Muscle layer of duodenum (tissue), 2 donors: ENCODE data around the gene FAM120AOS.

Source experiments
- H3K27ac ChIP-seq: one replicate; pipeline ENCODE4 v1.7.0; 2013; ENCODE audit warnings: mild to moderate bottlenecking, low read length
- H3K27me3 ChIP-seq: one replicate; pipeline ENCODE4 v1.7.0; 2013; ENCODE audit warnings: low read depth, mild to moderate bottlenecking, control low read depth, low read length
- H3K36me3 ChIP-seq, 2 donors: one replicate each; pipeline ENCODE4 v1.7.0; 2013; ENCODE audit warnings: low read length in 2 of 2, control low read depth in 1 of 2, mild to moderate bottlenecking in 1 of 2; ENCODE audit not compliant: insufficient read depth in 2 of 2, control insufficient read depth in 1 of 2
- H3K4me1 ChIP-seq, 2 donors: one replicate each; pipeline ENCODE4 v1.7.0; 2013; ENCODE audit warnings: low read length in 2 of 2, mild to moderate bottlenecking in 2 of 2, control low read depth in 1 of 2, moderate library complexity in 1 of 2; ENCODE audit not compliant: insufficient read depth in 2 of 2, control insufficient read depth in 1 of 2
- H3K4me3 ChIP-seq, 2 donors: one replicate each; pipeline ENCODE4 v1.7.0; 2013; ENCODE audit warnings: low read length in 2 of 2, low read depth in 1 of 2, mild to moderate bottlenecking in 1 of 2
- H3K9me3 ChIP-seq, 2 donors: one replicate each; pipeline ENCODE4 v1.7.0; 2013; ENCODE audit warnings: low read length in 2 of 2, control low read depth in 1 of 2, mild to moderate bottlenecking in 1 of 2; ENCODE audit not compliant: control insufficient read depth in 1 of 2
- donor health status: healthy.

FAM120AOS gene

DNA sequence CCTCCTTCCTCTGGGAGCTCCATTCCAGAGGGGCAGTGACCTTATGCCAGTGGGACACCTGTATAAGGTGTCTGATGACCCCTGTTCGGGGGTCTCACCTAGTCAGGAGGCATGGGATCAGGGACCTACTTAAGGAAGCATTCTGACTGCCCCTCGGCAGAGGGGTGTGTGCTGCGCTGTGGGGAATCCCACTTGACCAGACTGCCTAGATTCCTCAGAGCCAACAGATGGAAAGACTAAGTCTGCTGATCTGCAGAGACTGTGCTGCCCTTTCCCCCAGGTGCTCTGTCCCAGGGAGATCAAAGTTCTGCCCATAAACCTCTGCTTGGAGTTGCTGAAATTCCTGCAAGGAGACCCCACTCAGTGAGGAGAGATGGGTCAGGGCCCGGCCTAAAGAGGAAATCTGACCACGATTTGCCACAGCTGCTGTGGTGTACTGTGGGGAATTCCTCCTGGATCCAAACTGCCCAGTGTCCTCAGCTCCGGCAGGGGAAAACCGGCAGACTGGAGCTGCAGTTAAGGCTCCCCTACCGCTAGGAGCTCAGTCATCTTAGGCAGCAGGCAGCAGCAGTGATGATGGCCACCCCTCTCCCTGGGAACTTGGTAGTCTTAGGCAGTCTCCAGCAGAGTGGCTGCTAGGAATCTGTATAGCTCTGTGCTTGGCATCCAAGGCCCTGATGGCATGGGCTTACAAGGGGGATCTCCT lies 36.7 kb downstream of the FAM120AOS start:
- Histone ChIP-seq H3K9me3 (peaks cover 0 to 22% of the 10 kb centered on the region in 2 donors), H3K36me3 (no peaks in the 10 kb centered on the region), H3K27me3 (no peaks in the 10 kb centered on the region), H3K27ac (no peak overlapping the region), H3K4me1 (no peaks in the 10 kb centered on the region), H3K4me3 (no peak overlapping the region)

DNA sequence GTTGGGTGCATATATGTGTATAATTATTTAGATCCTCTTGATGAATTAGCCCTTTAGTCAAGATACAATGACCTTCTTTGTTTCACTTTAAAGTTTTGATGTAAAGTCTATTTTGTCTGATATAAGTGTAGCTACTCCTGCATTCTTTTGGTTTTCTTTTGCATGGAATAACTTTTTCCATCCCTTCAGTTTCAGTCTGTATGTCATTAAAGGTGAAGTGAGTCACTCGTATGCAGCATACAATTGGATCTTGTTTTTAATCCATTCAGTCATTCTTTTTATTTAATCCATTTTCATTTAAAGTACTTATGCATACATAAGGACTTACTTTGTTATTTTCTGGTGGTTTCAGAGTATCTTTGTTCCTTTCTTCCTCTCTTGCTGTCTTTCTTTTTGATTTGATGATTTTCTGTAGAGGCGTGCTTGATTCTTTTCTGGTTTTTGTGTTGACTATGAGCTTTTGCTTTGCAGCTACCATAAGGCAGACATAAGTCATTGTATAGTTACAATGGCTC lies 38.1 kb downstream of the FAM120AOS start:
- H3K9me3 ChIP-seq, result peaks cover 0 to 22% of the 10 kb centered on the region in 2 donors
- H3K4me1 ChIP-seq, result no peaks in the 10 kb centered on the region
- H3K4me3 ChIP-seq, result no peak overlapping the region
- no peaks in the 10 kb centered on the region for H3K36me3 ChIP-seq
- H3K27ac ChIP-seq, result no peak overlapping the region
- no peaks in the 10 kb centered on the region for H3K27me3 ChIP-seq

DNA sequence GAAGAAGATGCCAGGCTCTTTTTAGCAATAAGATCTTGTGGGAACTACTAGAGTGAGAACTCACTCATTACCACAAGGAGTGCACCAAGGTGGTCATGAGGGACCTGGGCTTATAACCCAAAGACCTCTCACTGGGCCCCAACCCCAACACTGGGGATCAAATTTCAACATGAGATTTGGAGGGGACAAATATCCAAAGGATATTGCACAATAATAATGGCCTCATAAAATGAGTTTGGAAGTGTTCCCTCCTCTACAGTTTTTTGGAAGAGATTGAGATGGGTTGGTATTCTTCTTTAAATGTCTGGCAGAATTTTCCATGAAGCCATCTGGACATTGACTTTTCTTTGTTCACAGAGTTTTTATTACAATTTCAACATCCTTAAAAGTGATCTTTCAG lies 39.9 kb downstream of the FAM120AOS start:
- no peak overlapping the region for H3K4me3 ChIP-seq
- no peaks in the 10 kb centered on the region for H3K36me3 ChIP-seq
- H3K4me1 ChIP-seq, result no peaks in the 10 kb centered on the region
- no peak overlapping the region for H3K27ac ChIP-seq
- peaks cover 0 to 10% of the 10 kb centered on the region in 2 donors for H3K9me3 ChIP-seq
- no peaks in the 10 kb centered on the region for H3K27me3 ChIP-seq

- no peaks in the 10 kb centered on the region for H3K4me1 ChIP-seq
- no peaks in the 10 kb centered on the region for H3K36me3 ChIP-seq
- H3K9me3 ChIP-seq, result no peaks in the 10 kb centered on the region
- no peak overlapping the region for H3K4me3 ChIP-seq
- no peak overlapping the region for H3K27ac ChIP-seq
- H3K27me3 ChIP-seq, result no peaks in the 10 kb centered on the region
These were observed 47.0 kb downstream of the FAM120AOS start for GRCh38 chr9:93406371-93406770.

DNA sequence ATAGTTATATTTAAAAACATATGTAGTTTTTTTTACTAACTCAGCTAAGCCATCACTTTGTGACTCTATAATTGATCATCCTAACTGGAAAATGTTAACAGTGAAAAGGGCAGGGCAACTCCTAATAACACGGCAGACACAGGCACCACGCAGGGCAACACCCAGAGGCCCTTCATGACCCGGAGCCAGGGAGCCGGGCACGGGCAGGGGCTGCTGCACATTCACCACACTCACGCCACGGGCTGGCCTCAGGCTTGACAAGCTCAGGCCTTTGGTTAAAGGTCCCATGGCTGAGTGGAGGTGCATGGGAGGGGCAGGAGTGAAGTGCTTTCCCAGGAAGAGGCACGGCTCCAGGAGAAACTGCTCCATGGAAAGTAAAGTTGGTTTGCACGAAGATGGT lies 54.9 kb downstream of the FAM120AOS start:
- no peaks in the 10 kb centered on the region for H3K27me3 ChIP-seq
- H3K27ac ChIP-seq, result no peak overlapping the region
- H3K4me3 ChIP-seq, result no peak overlapping the region
- H3K9me3 ChIP-seq, result no peaks in the 10 kb centered on the region
- no peaks in the 10 kb centered on the region for H3K4me1 ChIP-seq
- no peaks in the 10 kb centered on the region for H3K36me3 ChIP-seq

- no peaks in the 10 kb centered on the region for H3K9me3 ChIP-seq
- H3K4me1 ChIP-seq, result no peaks in the 10 kb centered on the region
- H3K27me3 ChIP-seq, result no peaks in the 10 kb centered on the region
- no peak overlapping the region for H3K4me3 ChIP-seq
- H3K36me3 ChIP-seq, result no peaks in the 10 kb centered on the region
- no peak overlapping the region for H3K27ac ChIP-seq
These were observed 55.6 kb downstream of the FAM120AOS start for GRCh38 chr9:93397661-93398373.
